ENCODE data around the gene FOXA2. TPM values are rescaled to one million over a fixed set of nuclear protein-coding genes. Genes with fewer than 3 reads are reported as not detected.

FOXA2 gene
- total RNA-seq, 1 experiment from 2014 or later = 14.4 TPM

DNA sequence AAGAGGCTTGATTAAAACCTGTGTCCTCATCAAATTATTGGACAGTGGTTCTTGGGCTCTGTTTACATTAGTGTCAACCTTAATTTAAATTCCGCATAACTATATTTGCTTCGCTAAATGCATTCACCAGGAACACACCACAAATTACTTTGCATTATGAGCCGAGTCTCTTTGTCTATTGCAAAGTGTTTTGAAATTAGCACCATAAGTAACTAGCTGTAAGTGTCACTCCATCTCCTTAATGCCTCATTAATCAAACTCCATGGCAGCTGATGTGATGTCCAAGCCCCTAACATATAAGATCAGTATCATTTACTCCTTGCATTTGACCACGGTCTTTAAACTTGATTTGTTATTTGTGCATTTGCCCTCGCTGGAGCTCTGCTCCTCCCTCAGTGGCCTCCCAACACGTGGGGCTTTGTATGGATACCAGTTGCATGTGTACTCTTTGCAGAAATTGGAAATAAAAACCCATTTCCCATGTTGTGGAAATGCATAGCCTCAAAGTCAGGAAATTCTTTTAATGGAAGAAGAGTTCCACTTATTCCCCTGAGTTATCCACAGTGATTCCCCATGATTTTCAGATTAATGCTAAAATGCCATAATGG lies 24.6 kb downstream of the FOXA2 start:
- peaks cover 53% of the 10 kb centered on the region for H3K27me3 ChIP-seq (ENCODE audit: low read length)
- POLR2A ChIA-PET (ENCODE audit: unreplicated experiment) = no interaction called here
- no peak overlapping the region for H2AFZ ChIP-seq (ENCODE audit: low read length)
- H3K36me3 ChIP-seq (ENCODE audit: low read depth, low read length) = no peaks in the 10 kb centered on the region
- no peak overlapping the region for H3K9ac ChIP-seq (ENCODE audit: low read length)
- H3K9me2 ChIP-seq (replicated peaks; ENCODE audit: low read length) = no peaks in the 10 kb centered on the region
- no peak overlapping the region for H3K27ac ChIP-seq (ENCODE audit: low read length)
- CTCF ChIA-PET = no interaction called here
- intact Hi-C loops (cut with micrococcal nuclease) = no loop called here
- H3K4me3 ChIP-seq (ENCODE audit: low read length) = no peak overlapping the region
- no peaks in the 10 kb centered on the region for H3F3A ChIP-seq (ENCODE audit: low read length, unreplicated experiment)
- no peaks in the 10 kb centered on the region for H3K4me1 ChIP-seq (ENCODE audit: insufficient read depth, low read length)
- ATAC-seq (no peak), DNase-seq (no peak)
- BruUV-seq (replicated peaks) = no TSS peak
- no peaks in the 10 kb centered on the region for H3K79me2 ChIP-seq (ENCODE audit: low read length)
- H3K9me3 ChIP-seq (ENCODE audit: low read length) = no peaks in the 10 kb centered on the region
- no peak overlapping the region for H3K4me2 ChIP-seq (ENCODE audit: low read length)
- TF ChIP-seq, protein P1, sequence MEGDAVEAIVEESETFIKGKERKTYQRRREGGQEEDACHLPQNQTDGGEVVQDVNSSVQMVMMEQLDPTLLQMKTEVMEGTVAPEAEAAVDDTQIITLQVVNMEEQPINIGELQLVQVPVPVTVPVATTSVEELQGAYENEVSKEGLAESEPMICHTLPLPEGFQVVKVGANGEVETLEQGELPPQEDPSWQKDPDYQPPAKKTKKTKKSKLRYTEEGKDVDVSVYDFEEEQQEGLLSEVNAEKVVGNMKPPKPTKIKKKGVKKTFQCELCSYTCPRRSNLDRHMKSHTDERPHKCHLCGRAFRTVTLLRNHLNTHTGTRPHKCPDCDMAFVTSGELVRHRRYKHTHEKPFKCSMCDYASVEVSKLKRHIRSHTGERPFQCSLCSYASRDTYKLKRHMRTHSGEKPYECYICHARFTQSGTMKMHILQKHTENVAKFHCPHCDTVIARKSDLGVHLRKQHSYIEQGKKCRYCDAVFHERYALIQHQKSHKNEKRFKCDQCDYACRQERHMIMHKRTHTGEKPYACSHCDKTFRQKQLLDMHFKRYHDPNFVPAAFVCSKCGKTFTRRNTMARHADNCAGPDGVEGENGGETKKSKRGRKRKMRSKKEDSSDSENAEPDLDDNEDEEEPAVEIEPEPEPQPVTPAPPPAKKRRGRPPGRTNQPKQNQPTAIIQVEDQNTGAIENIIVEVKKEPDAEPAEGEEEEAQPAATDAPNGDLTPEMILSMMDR (conservative IDR thresholded peaks at IDR 0.05; ENCODE audit: low read depth, low read length) = no peak
- TF ChIP-seq EZH2phosphoT487 (IDR thresholded peaks at IDR 0.05; ENCODE audit: borderline replicate concordance, low read length) = no peak
- TF ChIP-seq EZH2 (IDR thresholded peaks at IDR 0.05; ENCODE audit: low read length, unreplicated experiment) = no peak
- H4K20me1 ChIP-seq (ENCODE audit: low read length) = no peaks in the 10 kb centered on the region

DNA sequence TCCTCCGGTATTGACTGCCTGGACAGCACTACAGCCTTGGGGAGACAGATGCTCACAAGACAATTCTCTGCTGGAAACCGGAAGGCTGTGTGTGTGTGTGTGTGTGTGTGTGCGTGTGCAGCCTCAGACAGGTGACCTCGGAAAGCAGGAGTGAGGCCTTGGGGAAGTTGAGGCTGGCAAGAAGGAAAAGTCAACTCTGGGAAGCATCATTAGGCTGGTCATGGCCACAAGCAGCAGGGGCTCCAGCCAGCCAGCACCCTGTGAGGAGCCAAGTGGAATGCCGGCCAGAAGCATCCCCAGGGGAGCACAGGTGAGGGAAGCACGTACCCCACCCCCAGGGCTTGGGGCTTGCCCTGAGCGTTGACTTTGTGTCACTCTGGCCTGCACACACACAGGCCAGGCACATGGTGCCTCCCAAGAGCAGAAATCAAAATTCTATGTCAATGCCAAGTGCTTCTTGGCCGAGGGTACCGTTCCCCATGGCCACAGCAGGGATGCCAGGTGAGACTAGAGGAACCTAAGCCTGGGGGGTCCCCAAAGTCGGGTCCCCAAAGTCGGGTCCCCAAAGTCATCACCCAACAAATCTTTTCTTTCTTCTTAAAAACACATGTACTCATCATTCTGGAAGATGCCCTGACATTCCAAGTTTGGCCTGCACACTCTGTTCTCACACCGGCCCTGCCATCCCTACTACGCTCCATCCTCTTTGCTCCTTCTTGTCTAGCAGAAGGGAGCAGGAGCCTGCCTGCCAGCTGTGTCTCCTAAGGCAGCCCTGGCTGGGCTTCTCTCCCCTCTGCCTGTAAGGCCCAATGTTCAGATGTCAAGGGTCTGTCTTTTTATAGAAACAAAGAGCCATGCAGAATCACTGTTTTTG lies 26.7 kb downstream of the FOXA2 start:
- POLR2A ChIA-PET (ENCODE audit: unreplicated experiment) = no interaction called here
- no TSS peak for BruUV-seq (replicated peaks)
- no peak overlapping the region for H3K27ac ChIP-seq (ENCODE audit: low read length)
- no peaks in the 10 kb centered on the region for H3K36me3 ChIP-seq (ENCODE audit: low read depth, low read length)
- H3F3A ChIP-seq (ENCODE audit: low read length, unreplicated experiment) = no peaks in the 10 kb centered on the region
- no peaks in the 10 kb centered on the region for H4K20me1 ChIP-seq (ENCODE audit: low read length)
- peaks cover 38% of the 10 kb centered on the region for H3K27me3 ChIP-seq (ENCODE audit: low read length)
- no peak for DNase-seq
- H2AFZ ChIP-seq (ENCODE audit: low read length) = no peak overlapping the region
- TF ChIP-seq, protein P1 (conservative IDR thresholded peaks at IDR 0.05; ENCODE audit: low read depth, low read length) = no peak
- TF ChIP-seq EZH2phosphoT487 (IDR thresholded peaks at IDR 0.05; ENCODE audit: borderline replicate concordance, low read length) (no peak), EZH2 (IDR thresholded peaks at IDR 0.05; ENCODE audit: low read length, unreplicated experiment) (no peak)
- CTCF ChIA-PET = no interaction called here
- H3K9me3 ChIP-seq (ENCODE audit: low read length) = no peaks in the 10 kb centered on the region
- no peaks in the 10 kb centered on the region for H3K9me2 ChIP-seq (replicated peaks; ENCODE audit: low read length)
- intact Hi-C loops (cut with micrococcal nuclease) = no loop called here
- H3K4me2 ChIP-seq (ENCODE audit: low read length) = no peak overlapping the region
- no peaks in the 10 kb centered on the region for H3K79me2 ChIP-seq (ENCODE audit: low read length)
- no peaks in the 10 kb centered on the region for H3K4me1 ChIP-seq (ENCODE audit: insufficient read depth, low read length)
- ATAC-seq = no peak
- H3K9ac ChIP-seq (ENCODE audit: low read length) = no peak overlapping the region
- H3K4me3 ChIP-seq (ENCODE audit: low read length) = no peak overlapping the region

DNA sequence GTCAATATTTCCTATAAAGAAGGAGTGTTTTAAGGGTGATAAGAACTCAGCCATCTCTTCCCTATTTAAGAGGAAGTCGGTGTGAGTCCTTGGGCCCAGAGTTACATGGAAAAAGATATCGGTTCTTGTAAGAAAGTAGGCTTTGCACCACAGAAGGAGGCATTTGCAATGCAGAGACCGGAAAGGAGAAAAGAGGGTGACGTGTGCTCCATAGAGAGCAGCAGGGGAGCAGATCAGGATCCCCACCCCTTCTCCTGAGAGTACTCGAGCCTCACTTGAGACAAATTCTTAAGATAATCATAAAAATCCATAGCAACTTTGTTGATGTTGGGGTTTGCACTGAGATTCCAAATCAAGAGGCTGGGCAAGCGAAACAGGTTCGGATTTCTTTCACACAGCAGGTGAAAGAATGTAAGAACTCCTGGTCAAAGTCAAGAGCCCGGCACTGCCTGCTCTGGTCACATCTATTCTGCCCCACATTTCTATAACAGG lies 27.8 kb downstream of the FOXA2 start:
- Histone ChIP-seq H3K36me3 (ENCODE audit: low read depth, low read length) (no peaks in the 10 kb centered on the region), H3K27me3 (ENCODE audit: low read length) (peaks cover 28% of the 10 kb centered on the region), H4K20me1 (ENCODE audit: low read length) (no peaks in the 10 kb centered on the region), H3K27ac (ENCODE audit: low read length) (no peak overlapping the region), H3K9me2 (replicated peaks; ENCODE audit: low read length) (no peaks in the 10 kb centered on the region), H3K4me2 (ENCODE audit: low read length) (no peak overlapping the region), H3K4me1 (ENCODE audit: insufficient read depth, low read length) (no peaks in the 10 kb centered on the region), H2AFZ (ENCODE audit: low read length) (no peak overlapping the region), H3K9ac (ENCODE audit: low read length) (no peak overlapping the region), H3K4me3 (ENCODE audit: low read length) (no peak overlapping the region), H3K79me2 (ENCODE audit: low read length) (no peaks in the 10 kb centered on the region), H3K9me3 (ENCODE audit: low read length) (no peaks in the 10 kb centered on the region), H3F3A (ENCODE audit: low read length, unreplicated experiment) (no peaks in the 10 kb centered on the region)
- ChIA-PET CTCF (no interaction called here), POLR2A (ENCODE audit: unreplicated experiment) (no interaction called here)
- BruUV-seq (replicated peaks) = no TSS peak
- TF ChIP-seq, protein P1 (conservative IDR thresholded peaks at IDR 0.05; ENCODE audit: low read depth, low read length) = no peak
- TF ChIP-seq EZH2 (IDR thresholded peaks at IDR 0.05; ENCODE audit: low read length, unreplicated experiment) = no peak
- no peak for TF ChIP-seq EZH2phosphoT487 (IDR thresholded peaks at IDR 0.05; ENCODE audit: borderline replicate concordance, low read length)
- intact Hi-C loops (cut with micrococcal nuclease) = no loop called here
- ATAC-seq = no peak
- no peak for DNase-seq

Data from PC-3 (cell line).